HL-60 (cell line): ENCODE data around the gene BMPER.

Experiments used
- CTCF ChIP-seq: IDR thresholded peaks from one replicate; pipeline ENCODE4 v1.5.1; 2011; ENCODE audit warnings: low read length, control low read depth, inconsistent platforms; ENCODE audit not compliant: insufficient read depth
- GABPA ChIP-seq: IDR thresholded peaks from 2 replicates; pipeline ENCODE4 v1.6.1; 2012; ENCODE audit warnings: low read depth
- POLR2AphosphoS5 ChIP-seq: IDR thresholded peaks from 2 replicates; pipeline ENCODE4 v1.6.1; 2012; ENCODE audit warnings: low read depth
- REST ChIP-seq: IDR thresholded peaks from 2 replicates; pipeline ENCODE4 v1.6.1; 2012; ENCODE audit warnings: low read depth; ENCODE audit not compliant: insufficient replicate concordance
- SPI1 ChIP-seq: IDR thresholded peaks from 2 replicates; pipeline ENCODE4 v1.6.1; 2012; ENCODE audit warnings: low read depth, mild to moderate bottlenecking, borderline replicate concordance

- TF ChIP-seq CTCF: no peak
- TF ChIP-seq SPI1: no peak
- TF ChIP-seq REST: no peak
- TF ChIP-seq POLR2AphosphoS5: no peak
- TF ChIP-seq GABPA: no peak
Measured at GRCh38 chr7:33959676-33960075, 54.3 kb downstream of the BMPER start.
